PC-3 (cell line): Measurements from ENCODE around the gene FBXO15.

ENCODE experiments used
- EZH2 ChIP-seq: fragments of 300-600 bp; sonication (generic); IDR thresholded peaks from one replicate; pipeline ENCODE4 v1.6.1; 2017; ENCODE audit warnings: antibody characterized with exemption, mild to moderate bottlenecking, low read length; ENCODE audit not compliant: unreplicated experiment
- TF ChIP-seq, protein P1 (sequence below): fragments of 300-600 bp; sonication (generic); conservative IDR thresholded peaks from 2 replicates; pipeline ENCODE4 v1.5.1; 2017; ENCODE audit warnings: antibody characterized with exemption, low read depth, mild to moderate bottlenecking, low read length

- TF ChIP-seq EZH2 = no peak
- TF ChIP-seq, protein P1, sequence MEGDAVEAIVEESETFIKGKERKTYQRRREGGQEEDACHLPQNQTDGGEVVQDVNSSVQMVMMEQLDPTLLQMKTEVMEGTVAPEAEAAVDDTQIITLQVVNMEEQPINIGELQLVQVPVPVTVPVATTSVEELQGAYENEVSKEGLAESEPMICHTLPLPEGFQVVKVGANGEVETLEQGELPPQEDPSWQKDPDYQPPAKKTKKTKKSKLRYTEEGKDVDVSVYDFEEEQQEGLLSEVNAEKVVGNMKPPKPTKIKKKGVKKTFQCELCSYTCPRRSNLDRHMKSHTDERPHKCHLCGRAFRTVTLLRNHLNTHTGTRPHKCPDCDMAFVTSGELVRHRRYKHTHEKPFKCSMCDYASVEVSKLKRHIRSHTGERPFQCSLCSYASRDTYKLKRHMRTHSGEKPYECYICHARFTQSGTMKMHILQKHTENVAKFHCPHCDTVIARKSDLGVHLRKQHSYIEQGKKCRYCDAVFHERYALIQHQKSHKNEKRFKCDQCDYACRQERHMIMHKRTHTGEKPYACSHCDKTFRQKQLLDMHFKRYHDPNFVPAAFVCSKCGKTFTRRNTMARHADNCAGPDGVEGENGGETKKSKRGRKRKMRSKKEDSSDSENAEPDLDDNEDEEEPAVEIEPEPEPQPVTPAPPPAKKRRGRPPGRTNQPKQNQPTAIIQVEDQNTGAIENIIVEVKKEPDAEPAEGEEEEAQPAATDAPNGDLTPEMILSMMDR = no peak
Observed at GRCh38 chr18:74190086-74190485, 42.5 kb upstream of the FBXO15 start.
